ENCODE measurements around the gene GPR87. TPM values are rescaled to one million over a fixed set of nuclear protein-coding genes. Genes with fewer than 3 reads are reported as not detected.
A peak's percentile ranks its signal among the peaks of the same experiment; 100 is the strongest.

Gene GPR87
- total and polyA plus RNA-seq, 2 of the 4 experiments (the other 2 are of a cell fraction): 0.26 to 0.36 TPM

GRCh38 chr3:151315136-151315535 lies 1.5 kb downstream of the GPR87 start:
- H2AK5ac ChIP-seq (ENCODE audit: low read depth, low read length): no peak overlapping the region
- H4K8ac ChIP-seq (ENCODE audit: low read depth in 2 of 2, low read length in 2 of 2): no peak overlapping the region
- CTCF ChIA-PET: no interaction called here
- H3K9ac ChIP-seq (ENCODE audit: low read depth, low read length): no peak overlapping the region
- H4K5ac ChIP-seq (ENCODE audit: low read depth, low read length): no peak overlapping the region
- intact Hi-C loops (cut with micrococcal nuclease) (no loop called here), dilution Hi-C loops (cut with HindIII; ENCODE audit: low sequenced_read_pairs, unreplicated experiment) (no loop called here), in situ Hi-C loops (cut with MboI; ENCODE audit: low sequenced_read_pairs) (no loop called here)
- no peaks in the 10 kb centered on the region for H4K20me1 ChIP-seq (ENCODE audit: insufficient read depth, low read length)
- TF ChIP-seq MXI1 (IDR thresholded peaks at IDR 0.05; ENCODE audit: borderline replicate concordance, low read depth, low read length) (no peak), FOS (IDR thresholded peaks at IDR 0.05; ENCODE audit: low read depth, low read length) (no peak), SMC3 (IDR thresholded peaks at IDR 0.05; ENCODE audit: low read depth, low read length) (no peak), NFE2L2 (IDR thresholded peaks at IDR 0.05; ENCODE audit: low read depth, low read length) (no peak), MAFK (IDR thresholded peaks at IDR 0.05; ENCODE audit: low read depth, low read length) (no peak), CTCF (conservative IDR thresholded peaks at IDR 0.05; ENCODE audit: low read depth, low read length) (no peak), CHD1 (IDR thresholded peaks at IDR 0.05; ENCODE audit: low read depth, low read length) (no peak), CEBPB (IDR thresholded peaks at IDR 0.05; ENCODE audit: low read depth, low read length) (no peak)
- TF ChIP-seq, protein P1, sequence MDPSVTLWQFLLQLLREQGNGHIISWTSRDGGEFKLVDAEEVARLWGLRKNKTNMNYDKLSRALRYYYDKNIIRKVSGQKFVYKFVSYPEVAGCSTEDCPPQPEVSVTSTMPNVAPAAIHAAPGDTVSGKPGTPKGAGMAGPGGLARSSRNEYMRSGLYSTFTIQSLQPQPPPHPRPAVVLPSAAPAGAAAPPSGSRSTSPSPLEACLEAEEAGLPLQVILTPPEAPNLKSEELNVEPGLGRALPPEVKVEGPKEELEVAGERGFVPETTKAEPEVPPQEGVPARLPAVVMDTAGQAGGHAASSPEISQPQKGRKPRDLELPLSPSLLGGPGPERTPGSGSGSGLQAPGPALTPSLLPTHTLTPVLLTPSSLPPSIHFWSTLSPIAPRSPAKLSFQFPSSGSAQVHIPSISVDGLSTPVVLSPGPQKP (IDR thresholded peaks at IDR 0.05; ENCODE audit: borderline replicate concordance, low read depth, low read length): no peak
- TF ChIP-seq, protein P2, sequence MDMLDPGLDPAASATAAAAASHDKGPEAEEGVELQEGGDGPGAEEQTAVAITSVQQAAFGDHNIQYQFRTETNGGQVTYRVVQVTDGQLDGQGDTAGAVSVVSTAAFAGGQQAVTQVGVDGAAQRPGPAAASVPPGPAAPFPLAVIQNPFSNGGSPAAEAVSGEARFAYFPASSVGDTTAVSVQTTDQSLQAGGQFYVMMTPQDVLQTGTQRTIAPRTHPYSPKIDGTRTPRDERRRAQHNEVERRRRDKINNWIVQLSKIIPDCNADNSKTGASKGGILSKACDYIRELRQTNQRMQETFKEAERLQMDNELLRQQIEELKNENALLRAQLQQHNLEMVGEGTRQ (IDR thresholded peaks at IDR 0.05; ENCODE audit: low read depth, low read length): no peak
- peak overlapping the region; percentile 46 for H2BK5ac ChIP-seq (ENCODE audit: low read depth, low read length, poor library complexity, severe bottlenecking)
- POLR2A ChIA-PET (ENCODE audit: unreplicated experiment): no interaction called here
- H3K4ac ChIP-seq (ENCODE audit: low read depth, low read length): no peak overlapping the region
- H2BK15ac ChIP-seq (ENCODE audit: low read depth, low read length): 0 out of 3 replicates have a peak overlapping the region, but pooled peaks have one; percentile 56
- H3K18ac ChIP-seq (ENCODE audit: low read depth, low read length): no peak overlapping the region
- H3K56ac ChIP-seq (ENCODE audit: extremely low read depth, insufficient read depth, low read length): no peak overlapping the region
- no peak for ATAC-seq (ENCODE audit: low read depth)
- H3K27me3 ChIP-seq (ENCODE audit: control insufficient read depth, insufficient read depth, low read length): no peaks in the 10 kb centered on the region
- H3K36me3 ChIP-seq (ENCODE audit: control insufficient read depth, insufficient read depth, low read length): no peaks in the 10 kb centered on the region
- H2AK9ac ChIP-seq (replicated peaks; ENCODE audit: low read depth, low read length, poor library complexity): no peak overlapping the region
- BruUV-seq (replicated peaks): no TSS peak
- no peak overlapping the region for H2AFZ ChIP-seq (replicated peaks; ENCODE audit: low read length, poor library complexity)
- DNase-seq: peak; percentile 56
- H3K9me3 ChIP-seq (ENCODE audit: control insufficient read depth, insufficient read depth, low read length): peaks cover 5% of the 10 kb centered on the region
- no peak overlapping the region; the same call in 1 of the 2 replicates for H3K27ac ChIP-seq (ENCODE audit: insufficient read depth, low read length)
- peaks cover 6% of the 10 kb centered on the region; the same call in 1 of the 2 replicates for H3K9me1 ChIP-seq (ENCODE audit: insufficient read depth, low read length)
- peak overlapping the region; percentile 53; the same call in 1 of the 2 replicates for H2BK120ac ChIP-seq (ENCODE audit: low read depth, low read length)
- no peaks in the 10 kb centered on the region for H3K79me1 ChIP-seq (ENCODE audit: low read depth in 1 of 2, low read length in 2 of 2)
- H2BK20ac ChIP-seq (ENCODE audit: low read depth, low read length): peak overlapping the region; percentile 68; the same call in 1 of the 2 replicates
- no peak overlapping the region for H3K4me3 ChIP-seq (ENCODE audit: insufficient read depth, low read depth, low read length)
- H3K14ac ChIP-seq (replicated peaks; ENCODE audit: low read depth, low read length): no peak overlapping the region; the same call in 1 of the 2 replicates
- H3K4me2 ChIP-seq (ENCODE audit: low read depth, low read length): no peak overlapping the region
- peaks cover 9% of the 10 kb centered on the region for H3K4me1 ChIP-seq (ENCODE audit: control insufficient read depth, insufficient read depth, low read length)
- no peak overlapping the region for H3K23ac ChIP-seq (ENCODE audit: low read depth, low read length)
- no peak overlapping the region for H4K91ac ChIP-seq (ENCODE audit: insufficient read depth, low read depth, low read length)
- WGBS, 2 experiments (ENCODE audit: extremely low coverage in 2 of 2, insufficient read length in 1 of 2): no CpG with 5 or more reads among the region's 2 CpGs

Data from IMR-90 (cell line).